Kidney epithelial cell (primary cell): ENCODE data around the gene MEGF11. TPM values are rescaled to one million over a fixed set of nuclear protein-coding genes. Genes with fewer than 3 reads are reported as not detected.

Experiments
- DNase-seq: peaks from one replicate; pipeline ENCODE4 v3.0.0-alpha.2; 2010; ENCODE audit warnings: low read depth
- H3K27me3 ChIP-seq: 2 replicates; pipeline ENCODE4 v1.6.0; 2011; ENCODE audit warnings: low read length; ENCODE audit not compliant: control insufficient read depth, insufficient read depth
- H3K36me3 ChIP-seq: 2 replicates; pipeline ENCODE4 v1.5.1; 2011; ENCODE audit warnings: low read length; ENCODE audit not compliant: control insufficient read depth, insufficient read depth
- H3K4me3 ChIP-seq: 2 replicates; pipeline ENCODE4 v1.5.1; 2011; ENCODE audit warnings: low read depth, mild to moderate bottlenecking, control low read depth, low read length
- CTCF ChIP-seq: IDR thresholded peaks from 2 replicates; pipeline ENCODE4 v1.5.1; 2011; ENCODE audit warnings: mild to moderate bottlenecking, moderate library complexity, low read length, control low read depth, inconsistent platforms; ENCODE audit not compliant: insufficient read depth, poor library complexity, severe bottlenecking
- total RNA-seq: library from RNA; depleted of rRNA; stranded (reverse); fragments of >200 nt; gene quantifications from 2 replicates; pipeline ENCODE4 v1.2.3, GENCODE V29; 2015

MEGF11 gene
- total RNA-seq, 1 donor from 2014 or later: 0.63 TPM

GRCh38 chr15:66220601-66221000, 32.9 kb downstream of the MEGF11 start:
- Histone ChIP-seq H3K27me3 (peaks cover 2% of the 10 kb centered on the region), H3K4me3 (no peak overlapping the region), H3K36me3 (no peaks in the 10 kb centered on the region)
- TF ChIP-seq CTCF: no peak
- no peak for DNase-seq

GRCh38 chr15:66219339-66219738, 34.2 kb downstream of the MEGF11 start:
- H3K36me3 ChIP-seq: no peaks in the 10 kb centered on the region
- H3K27me3 ChIP-seq: peaks cover 2% of the 10 kb centered on the region
- no peak for DNase-seq
- no peak overlapping the region for H3K4me3 ChIP-seq
- TF ChIP-seq CTCF: no peak

- no peak for TF ChIP-seq CTCF
- no peak overlapping the region for H3K4me3 ChIP-seq
- peaks cover 4% of the 10 kb centered on the region for H3K27me3 ChIP-seq
- H3K36me3 ChIP-seq: no peaks in the 10 kb centered on the region
- no peak for DNase-seq
Observed at GRCh38 chr15:66216806-66217205, 36.7 kb downstream of the MEGF11 start.

- no peak overlapping the region for H3K4me3 ChIP-seq
- no peak for DNase-seq
- TF ChIP-seq CTCF: no peak
- no peaks in the 10 kb centered on the region for H3K36me3 ChIP-seq
- peaks cover 4% of the 10 kb centered on the region for H3K27me3 ChIP-seq
Observed at GRCh38 chr15:66215811-66216210, 37.7 kb downstream of the MEGF11 start.

- DNase-seq: no peak
- no peaks in the 10 kb centered on the region for H3K36me3 ChIP-seq
- H3K4me3 ChIP-seq: no peak overlapping the region
- peaks cover 4% of the 10 kb centered on the region for H3K27me3 ChIP-seq
- TF ChIP-seq CTCF: no peak
Observed at GRCh38 chr15:66214246-66214645, 39.3 kb downstream of the MEGF11 start.

GRCh38 chr15:66212563-66212921, 41.0 kb downstream of the MEGF11 start:
- no peak for TF ChIP-seq CTCF
- H3K27me3 ChIP-seq: peaks cover 4% of the 10 kb centered on the region
- DNase-seq: no peak
- no peak overlapping the region for H3K4me3 ChIP-seq
- no peaks in the 10 kb centered on the region for H3K36me3 ChIP-seq
